GM12892 (cell line): ENCODE results near the gene OSBPL6.

Experiments
- POLR2A ChIP-seq: IDR thresholded peaks from 2 replicates; pipeline ENCODE4 v1.6.1; 2011; ENCODE audit warnings: low read depth, low read length, control low read depth
- POLR2AphosphoS5 ChIP-seq: IDR thresholded peaks from 2 replicates; pipeline ENCODE4 v1.6.1; 2011; ENCODE audit warnings: low read depth, low read length, control low read depth
- TAF1 ChIP-seq: IDR thresholded peaks from 2 replicates; pipeline ENCODE4 v1.6.1; 2011; ENCODE audit warnings: low read depth, mild to moderate bottlenecking, control low read depth, low read length, borderline replicate concordance

- TF ChIP-seq POLR2AphosphoS5 (peak; percentile 81), POLR2A (peak; percentile 77), TAF1 (peak; percentile 79; the same call in 1 of the 2 replicates)
These were observed 220.2 kb downstream of the OSBPL6 start for GRCh38 chr2:178414266-178415247.
